ENCODE measurements around the gene PAK3.

Gene PAK3

DNA sequence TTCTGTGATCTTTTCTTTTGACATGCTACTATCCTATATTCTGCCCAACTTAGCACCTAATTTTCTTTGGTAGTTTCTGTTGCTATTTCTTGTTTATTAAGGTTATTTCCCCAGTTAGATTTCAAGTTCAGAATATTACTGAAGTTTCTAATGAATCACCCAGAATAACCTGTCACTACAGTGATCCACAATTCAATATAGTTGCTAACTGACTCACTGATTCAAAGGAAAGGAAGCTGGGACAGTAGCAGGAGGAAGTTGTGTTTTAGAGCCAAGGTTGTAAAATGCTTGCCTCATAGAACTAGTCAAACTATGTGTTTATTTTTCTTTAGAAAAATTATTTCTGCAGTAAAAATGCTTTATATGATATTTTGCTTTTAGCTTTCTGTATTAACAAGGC, 37.4 kb downstream of the PAK3 start:
- Histone ChIP-seq H3K27me3 (ENCODE audit: control insufficient read depth, low read length) (no peaks in the 10 kb centered on the region), H3F3A (ENCODE audit: control insufficient read depth, insufficient read depth) (no peaks in the 10 kb centered on the region), H3K79me2 (ENCODE audit: control insufficient read depth, low read length) (no peaks in the 10 kb centered on the region), H3K9me3 (ENCODE audit: control insufficient read depth, insufficient read depth, low read length) (no peaks in the 10 kb centered on the region), H3K4me1 (ENCODE audit: control insufficient read depth, low read length) (no peaks in the 10 kb centered on the region), H3K36me3 (ENCODE audit: control insufficient read depth, low read length) (no peaks in the 10 kb centered on the region), H3K27ac (ENCODE audit: low read depth, low read length) (no peak overlapping the region), H3K4me3 (ENCODE audit: low read length) (no peak overlapping the region), H3K9me2 (replicated peaks; ENCODE audit: control insufficient read depth, low read length) (no peaks in the 10 kb centered on the region), H3K4me2 (ENCODE audit: low read length) (no peak overlapping the region), H4K20me1 (ENCODE audit: control insufficient read depth, insufficient read depth, low read depth, low read length) (no peaks in the 10 kb centered on the region)
- no peak for TF ChIP-seq EZH2phosphoT487 (IDR thresholded peaks at IDR 0.05; ENCODE audit: borderline replicate concordance, low read length)
- TF ChIP-seq, protein P1, sequence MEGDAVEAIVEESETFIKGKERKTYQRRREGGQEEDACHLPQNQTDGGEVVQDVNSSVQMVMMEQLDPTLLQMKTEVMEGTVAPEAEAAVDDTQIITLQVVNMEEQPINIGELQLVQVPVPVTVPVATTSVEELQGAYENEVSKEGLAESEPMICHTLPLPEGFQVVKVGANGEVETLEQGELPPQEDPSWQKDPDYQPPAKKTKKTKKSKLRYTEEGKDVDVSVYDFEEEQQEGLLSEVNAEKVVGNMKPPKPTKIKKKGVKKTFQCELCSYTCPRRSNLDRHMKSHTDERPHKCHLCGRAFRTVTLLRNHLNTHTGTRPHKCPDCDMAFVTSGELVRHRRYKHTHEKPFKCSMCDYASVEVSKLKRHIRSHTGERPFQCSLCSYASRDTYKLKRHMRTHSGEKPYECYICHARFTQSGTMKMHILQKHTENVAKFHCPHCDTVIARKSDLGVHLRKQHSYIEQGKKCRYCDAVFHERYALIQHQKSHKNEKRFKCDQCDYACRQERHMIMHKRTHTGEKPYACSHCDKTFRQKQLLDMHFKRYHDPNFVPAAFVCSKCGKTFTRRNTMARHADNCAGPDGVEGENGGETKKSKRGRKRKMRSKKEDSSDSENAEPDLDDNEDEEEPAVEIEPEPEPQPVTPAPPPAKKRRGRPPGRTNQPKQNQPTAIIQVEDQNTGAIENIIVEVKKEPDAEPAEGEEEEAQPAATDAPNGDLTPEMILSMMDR (IDR thresholded peaks at IDR 0.05; ENCODE audit: low read depth, low read length, poor library complexity, severe bottlenecking), result no peak

DNA sequence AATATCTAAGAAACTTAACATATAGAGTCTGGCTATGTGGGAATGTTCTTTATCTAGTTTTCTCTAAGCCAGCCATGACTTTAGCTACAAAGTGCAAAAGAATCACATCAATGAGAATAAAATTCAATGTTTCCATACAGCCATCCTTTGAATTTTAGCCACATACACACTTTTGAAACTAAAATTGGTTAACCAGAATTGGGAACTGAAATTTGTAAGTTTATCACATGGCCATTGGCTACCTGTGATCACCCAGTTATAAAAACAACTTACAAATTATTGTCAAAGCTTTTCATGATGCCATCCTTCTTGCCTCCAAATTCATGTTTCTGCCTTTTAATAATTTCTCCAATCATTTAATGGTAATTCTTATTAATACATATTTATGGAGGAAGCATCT, 49.9 kb downstream of the PAK3 start:
- Histone ChIP-seq H3K4me3 (ENCODE audit: low read length) (no peak overlapping the region), H3K36me3 (ENCODE audit: control insufficient read depth, low read length) (no peaks in the 10 kb centered on the region), H3K27me3 (ENCODE audit: control insufficient read depth, low read length) (no peaks in the 10 kb centered on the region), H3K27ac (ENCODE audit: low read depth, low read length) (no peak overlapping the region), H3K79me2 (ENCODE audit: control insufficient read depth, low read length) (no peaks in the 10 kb centered on the region), H3K9me2 (replicated peaks; ENCODE audit: control insufficient read depth, low read length) (no peaks in the 10 kb centered on the region), H3K4me1 (ENCODE audit: control insufficient read depth, low read length) (no peaks in the 10 kb centered on the region), H3K4me2 (ENCODE audit: low read length) (no peak overlapping the region), H3K9me3 (ENCODE audit: control insufficient read depth, insufficient read depth, low read length) (no peaks in the 10 kb centered on the region), H4K20me1 (ENCODE audit: control insufficient read depth, insufficient read depth, low read depth, low read length) (no peaks in the 10 kb centered on the region), H3F3A (ENCODE audit: control insufficient read depth, insufficient read depth) (no peaks in the 10 kb centered on the region)
- no peak for TF ChIP-seq EZH2phosphoT487 (IDR thresholded peaks at IDR 0.05; ENCODE audit: borderline replicate concordance, low read length)
- TF ChIP-seq, protein P1 (IDR thresholded peaks at IDR 0.05; ENCODE audit: low read depth, low read length, poor library complexity, severe bottlenecking), result no peak

DNA sequence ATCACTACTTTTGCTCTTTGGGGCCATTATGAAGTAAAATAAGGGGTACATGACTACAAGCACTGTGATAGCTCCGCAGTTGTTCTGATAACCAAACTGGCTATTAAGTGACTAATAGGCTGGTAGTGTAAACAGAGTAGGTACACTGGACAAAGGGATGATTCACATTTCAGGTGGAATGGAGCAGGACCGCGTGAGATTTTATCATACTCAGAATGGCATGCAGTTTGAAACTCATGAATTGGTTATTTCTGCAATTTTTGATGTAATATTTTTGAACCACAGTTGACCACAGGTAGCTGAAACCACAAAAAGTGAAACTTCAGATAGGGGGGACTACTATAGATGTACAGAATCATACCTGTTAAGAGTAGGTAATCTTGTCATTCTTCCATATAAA, 55.8 kb downstream of the PAK3 start:
- no peak overlapping the region for H3K4me3 ChIP-seq (ENCODE audit: low read length)
- H3K9me2 ChIP-seq (replicated peaks; ENCODE audit: control insufficient read depth, low read length), result no peaks in the 10 kb centered on the region
- H3K36me3 ChIP-seq (ENCODE audit: control insufficient read depth, low read length), result no peaks in the 10 kb centered on the region
- H3K27me3 ChIP-seq (ENCODE audit: control insufficient read depth, low read length), result no peaks in the 10 kb centered on the region
- H3K4me1 ChIP-seq (ENCODE audit: control insufficient read depth, low read length), result no peaks in the 10 kb centered on the region
- no peaks in the 10 kb centered on the region for H3K79me2 ChIP-seq (ENCODE audit: control insufficient read depth, low read length)
- H3K9me3 ChIP-seq (ENCODE audit: control insufficient read depth, insufficient read depth, low read length), result no peaks in the 10 kb centered on the region
- no peaks in the 10 kb centered on the region for H4K20me1 ChIP-seq (ENCODE audit: control insufficient read depth, insufficient read depth, low read depth, low read length)
- no peaks in the 10 kb centered on the region for H3F3A ChIP-seq (ENCODE audit: control insufficient read depth, insufficient read depth)
- TF ChIP-seq, protein P1 (IDR thresholded peaks at IDR 0.05; ENCODE audit: low read depth, low read length, poor library complexity, severe bottlenecking), result no peak
- TF ChIP-seq EZH2phosphoT487 (IDR thresholded peaks at IDR 0.05; ENCODE audit: borderline replicate concordance, low read length), result no peak
- no peak overlapping the region for H3K4me2 ChIP-seq (ENCODE audit: low read length)
- H3K27ac ChIP-seq (ENCODE audit: low read depth, low read length), result no peak overlapping the region

DNA sequence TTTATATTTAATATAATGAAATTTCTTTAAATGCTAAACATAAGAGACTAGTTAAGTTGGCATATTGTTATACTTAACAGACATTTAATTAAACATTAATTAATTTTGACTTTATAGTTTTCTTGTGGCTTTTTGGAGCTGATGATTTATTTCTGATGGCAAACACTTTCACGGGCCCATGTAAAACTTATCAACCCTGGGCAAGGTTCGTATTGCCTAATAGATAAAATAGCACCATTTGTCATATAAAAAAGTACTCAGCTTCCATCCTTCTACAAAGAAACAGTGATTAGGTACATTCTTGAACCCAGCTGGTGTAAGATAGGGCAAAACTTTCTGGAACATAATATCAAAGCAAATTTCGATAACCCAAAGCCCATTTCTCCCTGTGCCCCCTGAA, 63.2 kb downstream of the PAK3 start:
- no peaks in the 10 kb centered on the region for H3K27me3 ChIP-seq (ENCODE audit: control insufficient read depth, low read length)
- H3K4me2 ChIP-seq (ENCODE audit: low read length), result no peak overlapping the region
- no peak for TF ChIP-seq EZH2phosphoT487 (IDR thresholded peaks at IDR 0.05; ENCODE audit: borderline replicate concordance, low read length)
- TF ChIP-seq, protein P1 (IDR thresholded peaks at IDR 0.05; ENCODE audit: low read depth, low read length, poor library complexity, severe bottlenecking), result no peak
- no peaks in the 10 kb centered on the region for H3K4me1 ChIP-seq (ENCODE audit: control insufficient read depth, low read length)
- no peaks in the 10 kb centered on the region for H3K9me3 ChIP-seq (ENCODE audit: control insufficient read depth, insufficient read depth, low read length)
- no peaks in the 10 kb centered on the region for H3K9me2 ChIP-seq (replicated peaks; ENCODE audit: control insufficient read depth, low read length)
- no peak overlapping the region for H3K4me3 ChIP-seq (ENCODE audit: low read length)
- no peaks in the 10 kb centered on the region for H3K36me3 ChIP-seq (ENCODE audit: control insufficient read depth, low read length)
- H3K79me2 ChIP-seq (ENCODE audit: control insufficient read depth, low read length), result no peaks in the 10 kb centered on the region
- no peak overlapping the region for H3K27ac ChIP-seq (ENCODE audit: low read depth, low read length)
- H3F3A ChIP-seq (ENCODE audit: control insufficient read depth, insufficient read depth), result no peaks in the 10 kb centered on the region
- no peaks in the 10 kb centered on the region for H4K20me1 ChIP-seq (ENCODE audit: control insufficient read depth, insufficient read depth, low read depth, low read length)

Measured in DOHH2 (cell line).